ENCODE results near the gene ADGRL2. TPM values are rescaled to one million over a fixed set of nuclear protein-coding genes. Genes with fewer than 3 reads are reported as not detected.

ADGRL2 gene
- total and polyA plus RNA-seq, 9 of the 15 experiments (the other 6 are each of a cell fraction or from before 2014, with no cell fraction given) = 0.03 to 0.15 (median 0.13) TPM; not detected in 6

DNA sequence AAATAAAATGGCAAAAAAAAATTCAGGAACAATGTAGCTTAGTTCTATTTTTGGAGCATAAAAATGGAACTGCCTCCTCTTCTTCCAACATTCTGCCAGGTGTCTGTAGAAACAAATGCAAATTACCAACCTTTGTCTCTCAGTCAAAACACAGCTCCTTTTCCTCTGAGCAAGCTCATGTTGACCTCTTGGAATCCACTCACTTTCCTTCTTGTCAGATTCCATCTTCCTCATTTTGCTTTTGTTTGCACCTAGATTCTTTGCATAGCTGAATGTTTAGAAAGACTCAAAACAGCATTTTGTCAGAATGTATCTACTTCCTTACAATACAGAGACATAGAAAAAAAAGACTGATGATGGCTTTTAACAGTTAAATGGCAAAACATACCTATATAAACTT, 178.2 kb downstream of the ADGRL2 start (continued):
- TF ChIP-seq FOXM1 (IDR thresholded peaks at IDR 0.05; ENCODE audit: low read depth) = no peak
- no peak for TF ChIP-seq FOXM1 (CRISPR knock-in tag; IDR thresholded peaks at IDR 0.05; ENCODE audit: low read depth)
- TF ChIP-seq, protein P1, sequence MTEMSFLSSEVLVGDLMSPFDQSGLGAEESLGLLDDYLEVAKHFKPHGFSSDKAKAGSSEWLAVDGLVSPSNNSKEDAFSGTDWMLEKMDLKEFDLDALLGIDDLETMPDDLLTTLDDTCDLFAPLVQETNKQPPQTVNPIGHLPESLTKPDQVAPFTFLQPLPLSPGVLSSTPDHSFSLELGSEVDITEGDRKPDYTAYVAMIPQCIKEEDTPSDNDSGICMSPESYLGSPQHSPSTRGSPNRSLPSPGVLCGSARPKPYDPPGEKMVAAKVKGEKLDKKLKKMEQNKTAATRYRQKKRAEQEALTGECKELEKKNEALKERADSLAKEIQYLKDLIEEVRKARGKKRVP (CRISPR knock-in tag; IDR thresholded peaks at IDR 0.05) = no peak

DNA sequence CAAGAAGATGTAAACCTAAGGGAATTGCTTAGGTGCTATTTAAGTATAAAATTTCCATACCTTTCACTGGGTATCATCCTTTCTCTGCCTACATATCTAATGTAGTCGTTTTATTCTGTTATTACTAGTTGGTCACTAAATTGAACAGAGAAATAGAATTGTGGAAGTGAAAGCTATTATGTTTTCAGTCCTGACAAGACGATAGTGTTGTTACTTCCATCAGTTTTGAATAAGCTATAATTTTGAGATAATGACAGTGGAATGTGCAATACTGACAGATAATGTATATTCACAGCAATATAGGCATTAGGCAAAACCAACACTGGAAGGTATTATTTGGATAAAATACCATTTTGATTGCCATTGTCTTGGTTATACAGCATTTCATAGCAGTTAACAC, 181.8 kb downstream of the ADGRL2 start:
- Histone ChIP-seq H3K4me2 (ENCODE audit: insufficient read depth, low read length) (no peak overlapping the region), H3K79me2 (ENCODE audit: control insufficient read depth, insufficient read depth, low read length) (no peaks in the 10 kb centered on the region), H3K27ac (ENCODE audit: extremely low read depth, low read depth, low read length) (no peak overlapping the region), H2AFZ (ENCODE audit: low read depth, low read length) (no peak overlapping the region), H3K9me3 (replicated peaks; ENCODE audit: control insufficient read depth, insufficient read depth, low read depth, low read length) (peaks cover 2% of the 10 kb centered on the region; the same call in 1 of the 2 replicates), H3K9ac (ENCODE audit: insufficient read depth in 1 of 2, low read depth in 2 of 2, low read length in 2 of 2) (no peak overlapping the region), H3K36me3 (ENCODE audit: control insufficient read depth, insufficient read depth, low read length) (no peaks in the 10 kb centered on the region), H3K27me3 (ENCODE audit: control insufficient read depth in 2 of 2, insufficient read depth in 2 of 2, low read length in 2 of 2) (no peaks in the 10 kb centered on the region), H3K9me1 (ENCODE audit: control insufficient read depth, insufficient read depth, low read length) (no peaks in the 10 kb centered on the region), H4K20me1 (replicated peaks; ENCODE audit: control insufficient read depth, insufficient read depth, low read length) (no peaks in the 10 kb centered on the region), H3K4me1 (replicated peaks in 1 of 2; ENCODE audit: control insufficient read depth in 2 of 2, insufficient read depth in 2 of 2, low read length in 2 of 2) (no peaks in the 10 kb centered on the region), H3K4me3 (no peak overlapping the region)
- no peak for ATAC-seq
- WGBS (ENCODE audit: insufficient coverage, low coverage, missing lambda C conversion rate) = 0% methylated on average over 2 of the region's 2 CpGs
- POLR2A ChIA-PET = no interaction called here
- no TSS peak for BruUV-seq (replicated peaks)
- FAIRE-seq = no peak
- DNase-seq (ENCODE audit: extremely low read depth in 1 of 4, low spot score in 3 of 4) = no peak
- in situ Hi-C loops (cut with MboI) (no loop called here), intact Hi-C loops (cut with micrococcal nuclease) (no loop called here)
- CTCF ChIA-PET (ENCODE audit: low intra/inter-chr PET ratio) = no interaction called here
- TF ChIP-seq NONO (IDR thresholded peaks at IDR 0.05; ENCODE audit: low read depth in 2 of 2, low read length in 1 of 2) (no peak), ZNF174 (CRISPR knock-in tag; IDR thresholded peaks at IDR 0.05) (no peak), ZNF217 (CRISPR knock-in tag; IDR thresholded peaks at IDR 0.05) (no peak), ZBTB7A (IDR thresholded peaks at IDR 0.05; ENCODE audit: borderline replicate concordance, control insufficient read depth, low read depth, low read length) (no peak), ZNF584 (CRISPR knock-in tag; IDR thresholded peaks at IDR 0.05; ENCODE audit: low read depth) (no peak), NUFIP1 (IDR thresholded peaks at IDR 0.05; ENCODE audit: partially characterized antibody) (no peak), ZC3H11A (IDR thresholded peaks at IDR 0.05; ENCODE audit: low read depth, low read length) (no peak), PHB2 (IDR thresholded peaks at IDR 0.05; ENCODE audit: low read depth) (no peak), COPS2 (conservative IDR thresholded peaks at IDR 0.05) (no peak), MAZ (CRISPR knock-in tag; conservative IDR thresholded peaks at IDR 0.05 in 1 of 2, IDR thresholded peaks at IDR 0.05 in 1 of 2) (no peak), GABPB2 (CRISPR knock-in tag; conservative IDR thresholded peaks at IDR 0.05) (no peak), TCF7 (IDR thresholded peaks at IDR 0.05; ENCODE audit: borderline replicate concordance) (no peak)
- TF ChIP-seq, protein P2, sequence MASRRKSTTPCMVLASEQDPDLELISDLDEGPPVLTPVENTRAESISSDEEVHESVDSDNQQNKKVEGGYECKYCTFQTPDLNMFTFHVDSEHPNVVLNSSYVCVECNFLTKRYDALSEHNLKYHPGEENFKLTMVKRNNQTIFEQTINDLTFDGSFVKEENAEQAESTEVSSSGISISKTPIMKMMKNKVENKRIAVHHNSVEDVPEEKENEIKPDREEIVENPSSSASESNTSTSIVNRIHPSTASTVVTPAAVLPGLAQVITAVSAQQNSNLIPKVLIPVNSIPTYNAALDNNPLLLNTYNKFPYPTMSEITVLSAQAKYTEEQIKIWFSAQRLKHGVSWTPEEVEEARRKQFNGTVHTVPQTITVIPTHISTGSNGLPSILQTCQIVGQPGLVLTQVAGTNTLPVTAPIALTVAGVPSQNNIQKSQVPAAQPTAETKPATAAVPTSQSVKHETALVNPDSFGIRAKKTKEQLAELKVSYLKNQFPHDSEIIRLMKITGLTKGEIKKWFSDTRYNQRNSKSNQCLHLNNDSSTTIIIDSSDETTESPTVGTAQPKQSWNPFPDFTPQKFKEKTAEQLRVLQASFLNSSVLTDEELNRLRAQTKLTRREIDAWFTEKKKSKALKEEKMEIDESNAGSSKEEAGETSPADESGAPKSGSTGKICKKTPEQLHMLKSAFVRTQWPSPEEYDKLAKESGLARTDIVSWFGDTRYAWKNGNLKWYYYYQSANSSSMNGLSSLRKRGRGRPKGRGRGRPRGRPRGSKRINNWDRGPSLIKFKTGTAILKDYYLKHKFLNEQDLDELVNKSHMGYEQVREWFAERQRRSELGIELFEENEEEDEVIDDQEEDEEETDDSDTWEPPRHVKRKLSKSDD (conservative IDR thresholded peaks at IDR 0.05; ENCODE audit: low read length) = no peak
- TF ChIP-seq, protein P3, sequence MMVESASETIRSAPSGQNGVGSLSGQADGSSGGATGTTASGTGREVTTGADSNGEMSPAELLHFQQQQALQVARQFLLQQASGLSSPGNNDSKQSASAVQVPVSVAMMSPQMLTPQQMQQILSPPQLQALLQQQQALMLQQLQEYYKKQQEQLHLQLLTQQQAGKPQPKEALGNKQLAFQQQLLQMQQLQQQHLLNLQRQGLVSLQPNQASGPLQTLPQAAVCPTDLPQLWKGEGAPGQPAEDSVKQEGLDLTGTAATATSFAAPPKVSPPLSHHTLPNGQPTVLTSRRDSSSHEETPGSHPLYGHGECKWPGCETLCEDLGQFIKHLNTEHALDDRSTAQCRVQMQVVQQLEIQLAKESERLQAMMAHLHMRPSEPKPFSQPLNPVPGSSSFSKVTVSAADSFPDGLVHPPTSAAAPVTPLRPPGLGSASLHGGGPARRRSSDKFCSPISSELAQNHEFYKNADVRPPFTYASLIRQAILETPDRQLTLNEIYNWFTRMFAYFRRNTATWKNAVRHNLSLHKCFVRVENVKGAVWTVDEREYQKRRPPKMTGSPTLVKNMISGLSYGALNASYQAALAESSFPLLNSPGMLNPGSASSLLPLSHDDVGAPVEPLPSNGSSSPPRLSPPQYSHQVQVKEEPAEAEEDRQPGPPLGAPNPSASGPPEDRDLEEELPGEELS (CRISPR knock-in tag; IDR thresholded peaks at IDR 0.05; ENCODE audit: borderline replicate concordance) = no peak
